Smooth muscle cell of the coronary artery (primary cell): Measurements from ENCODE around the gene ANO2. TPM values are rescaled to one million over a fixed set of nuclear protein-coding genes. Genes with fewer than 3 reads are reported as not detected.

Source experiments
- total RNA-seq: library from RNA; depleted of rRNA; stranded (reverse); fragments of >200 nt; gene quantifications from 2 replicates; pipeline ENCODE4 v1.2.3, GENCODE V29; 2014; ENCODE audit warnings: low replicate concordance

ANO2 gene
- 0.82 TPM in 1 of 2 replicates, not detected in the other for total RNA-seq

GRCh38 chr12:5945071-5946008 lies at the start of gene ANO2:
Gene ANO2 (minus strand): TSS chr12:5945259. CDS start chr12:5945217, 42 bp downstream.

Other genes with a start within 250 kb of the ANO2 start
- 0.75 and 5.5 TPM in 2 replicates for gene VWF, start 179.4 kb upstream of the ANO2 start, total RNA-seq